Lung (tissue), 12 donors: ENCODE data around the gene CENPP. TPM values are rescaled to one million over a fixed set of nuclear protein-coding genes. Genes with fewer than 3 reads are reported as not detected.

ENCODE experiments used
- ATAC-seq: fragments of 200-7000 bp; cut with Tn5 transposase; one replicate; pipeline ENCODE4 v1.9.1; 2020; ENCODE audit warnings: moderate number of reproducible peaks; ENCODE audit not compliant: insufficient read depth, low FRiP score
- DNase-seq, 3 donors: peaks; one replicate each; pipeline ENCODE4 v3.0.0-alpha.2; 2013 to 2017
- H3K27ac ChIP-seq, 2 donors: one replicate each; pipeline ENCODE4 v1.5.1; 2013; ENCODE audit warnings: mild to moderate bottlenecking in 2 of 2, moderate library complexity in 2 of 2, control low read depth in 1 of 2, inconsistent platforms in 1 of 2, low read depth in 1 of 2, low read length in 1 of 2
- H3K27me3 ChIP-seq, 3 donors: one replicate each; pipeline ENCODE4 v1.5.1; 2013; ENCODE audit warnings: low read length in 2 of 3; ENCODE audit not compliant: control insufficient read depth in 3 of 3, insufficient read depth in 3 of 3
- H3K36me3 ChIP-seq, 4 donors: one replicate each; pipeline ENCODE4 v1.5.1; 2013; ENCODE audit warnings: low read length in 4 of 4, mild to moderate bottlenecking in 1 of 4, moderate library complexity in 1 of 4; ENCODE audit not compliant: control insufficient read depth in 4 of 4, insufficient read depth in 4 of 4
- H3K4me1 ChIP-seq, 5 donors: one replicate each; pipeline ENCODE4 v1.5.1; 2013; ENCODE audit warnings: low read length in 5 of 5, mild to moderate bottlenecking in 2 of 5, moderate library complexity in 1 of 5; ENCODE audit not compliant: control insufficient read depth in 5 of 5, insufficient read depth in 5 of 5
- H3K4me3 ChIP-seq: one replicate; pipeline ENCODE4 v1.5.1; 2013; ENCODE audit warnings: mild to moderate bottlenecking, control low read depth, moderate library complexity
- H3K9ac ChIP-seq, 2 donors: one replicate each; pipeline ENCODE4 v1.5.1; 2013; ENCODE audit warnings: low read length in 2 of 2, control low read depth in 1 of 2; ENCODE audit not compliant: insufficient read depth in 1 of 2
- H3K9me3 ChIP-seq, 4 donors: one replicate each; pipeline ENCODE4 v1.5.1; 2013; ENCODE audit warnings: low read length in 3 of 4, mild to moderate bottlenecking in 1 of 4, moderate library complexity in 1 of 4; ENCODE audit not compliant: control insufficient read depth in 4 of 4, insufficient read depth in 3 of 4
- WGBS, 2 donors: extraction: QIAGEN DNeasy Blood & Tissue Kit; methylation state at CpG; one replicate each; pipeline ENCODE4 v1.1.7; 2013; 5-methylcytosine and 5-hydroxymethylcytosine counted together
- polyA plus RNA-seq, 2 donors: library from polyadenylated mRNA; stranded (reverse); fragments of 200-250 nt; gene quantifications; one replicate each; pipeline ENCODE4 v1.2.1, GENCODE V29; 2013
- total RNA-seq, 2 donors: library from RNA; depleted of rRNA in 1 of 2; stranded (reverse); fragments of >200 nt in 1 of 2; gene quantifications; one replicate each; pipeline ENCODE4 v1.2.1, GENCODE V29; 2014 to 2021
- TF ChIP-seq, protein P1 (sequence below): IDR thresholded peaks from 2 replicates; pipeline ENCODE4 v1.5.1; 2012; ENCODE audit warnings: mild to moderate bottlenecking; ENCODE audit errors: control extremely low read depth, extremely low read depth
- donor health status: control.
- donor health status: control.
- donor health status: Bipolar disorder and iron deficiency.
- donor health status: healthy.
- donor health status: DM: yes; HTN: yes; CAD: no.

CENPP gene
- total and polyA plus RNA-seq, 4 donors, result 1.2 to 11.8 (median 2.9) TPM

DNA sequence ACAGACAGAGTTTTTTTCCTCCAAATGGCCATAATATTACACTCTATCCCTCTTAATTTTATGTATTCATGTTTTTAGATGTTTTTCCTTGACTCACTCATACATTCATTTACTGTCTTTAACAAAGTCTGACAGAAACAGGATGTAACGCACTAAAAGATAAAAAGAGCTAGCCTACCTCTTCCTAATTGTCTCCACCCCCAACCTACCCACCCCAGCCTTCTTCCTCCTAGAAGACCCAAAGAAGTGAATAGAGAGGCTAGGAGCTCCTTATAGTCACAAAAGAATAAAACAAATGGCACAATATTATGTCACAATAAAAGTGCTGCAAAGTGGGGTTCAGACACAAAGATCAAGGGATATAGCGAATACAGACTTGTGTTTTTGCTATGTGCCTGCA, 1.3 kb upstream of the CENPP start:
- no peak for ATAC-seq
- Histone ChIP-seq H3K27me3 (no peaks in the 10 kb centered on the region), H3K4me1 (peaks cover 0 to 17% (median 4%) of the 10 kb centered on the region in 5 donors), H3K27ac (peak overlapping the region in 1 of 2 donors; percentile 92), H3K4me3 (peak overlapping the region; percentile 71), H3K9me3 (no peaks in the 10 kb centered on the region), H3K36me3 (peaks cover 6 to 16% (median 9%) of the 10 kb centered on the region in 4 donors), H3K9ac (peak overlapping the region; percentile 59 to 95)
- DNase-seq, result no peak
- WGBS, 2 donors, result 13% methylated on average over 2 of the region's 2 CpGs
- TF ChIP-seq, protein P1, sequence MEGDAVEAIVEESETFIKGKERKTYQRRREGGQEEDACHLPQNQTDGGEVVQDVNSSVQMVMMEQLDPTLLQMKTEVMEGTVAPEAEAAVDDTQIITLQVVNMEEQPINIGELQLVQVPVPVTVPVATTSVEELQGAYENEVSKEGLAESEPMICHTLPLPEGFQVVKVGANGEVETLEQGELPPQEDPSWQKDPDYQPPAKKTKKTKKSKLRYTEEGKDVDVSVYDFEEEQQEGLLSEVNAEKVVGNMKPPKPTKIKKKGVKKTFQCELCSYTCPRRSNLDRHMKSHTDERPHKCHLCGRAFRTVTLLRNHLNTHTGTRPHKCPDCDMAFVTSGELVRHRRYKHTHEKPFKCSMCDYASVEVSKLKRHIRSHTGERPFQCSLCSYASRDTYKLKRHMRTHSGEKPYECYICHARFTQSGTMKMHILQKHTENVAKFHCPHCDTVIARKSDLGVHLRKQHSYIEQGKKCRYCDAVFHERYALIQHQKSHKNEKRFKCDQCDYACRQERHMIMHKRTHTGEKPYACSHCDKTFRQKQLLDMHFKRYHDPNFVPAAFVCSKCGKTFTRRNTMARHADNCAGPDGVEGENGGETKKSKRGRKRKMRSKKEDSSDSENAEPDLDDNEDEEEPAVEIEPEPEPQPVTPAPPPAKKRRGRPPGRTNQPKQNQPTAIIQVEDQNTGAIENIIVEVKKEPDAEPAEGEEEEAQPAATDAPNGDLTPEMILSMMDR, result no peak

DNA sequence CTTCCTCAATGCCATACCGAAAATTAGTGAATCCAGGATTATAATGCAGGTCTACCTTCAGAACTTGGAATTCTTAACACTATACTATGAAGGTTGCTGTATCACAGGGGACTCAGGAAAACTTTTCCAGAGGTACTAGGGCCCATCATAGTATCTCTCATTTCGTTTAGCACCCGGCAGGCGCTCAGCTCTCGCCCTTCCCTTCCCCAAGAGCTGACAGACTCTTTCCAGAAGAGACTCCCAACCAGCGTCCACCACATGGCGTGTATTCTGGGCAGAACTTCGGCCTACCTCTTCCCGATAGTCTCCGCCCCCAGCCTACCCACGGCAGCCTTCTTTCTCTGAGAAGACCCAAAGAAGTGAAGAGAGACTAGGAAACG, 874 bp upstream of the CENPP start:
- Histone ChIP-seq H3K36me3 (peaks cover 3 to 12% (median 9%) of the 10 kb centered on the region in 4 donors), H3K27me3 (no peaks in the 10 kb centered on the region), H3K27ac (peak overlapping the region; percentile 92 to 96), H3K9ac (peak overlapping the region; percentile 59 to 95), H3K4me1 (peaks cover 0 to 17% (median 4%) of the 10 kb centered on the region in 5 donors), H3K9me3 (no peaks in the 10 kb centered on the region), H3K4me3 (peak overlapping the region; percentile 71)
- WGBS, 2 donors, result 1% methylated on average over 12 of the region's 12 CpGs
- DNase-seq (no peak), ATAC-seq (peak; percentile 19)
- TF ChIP-seq, protein P1, result no peak

DNA sequence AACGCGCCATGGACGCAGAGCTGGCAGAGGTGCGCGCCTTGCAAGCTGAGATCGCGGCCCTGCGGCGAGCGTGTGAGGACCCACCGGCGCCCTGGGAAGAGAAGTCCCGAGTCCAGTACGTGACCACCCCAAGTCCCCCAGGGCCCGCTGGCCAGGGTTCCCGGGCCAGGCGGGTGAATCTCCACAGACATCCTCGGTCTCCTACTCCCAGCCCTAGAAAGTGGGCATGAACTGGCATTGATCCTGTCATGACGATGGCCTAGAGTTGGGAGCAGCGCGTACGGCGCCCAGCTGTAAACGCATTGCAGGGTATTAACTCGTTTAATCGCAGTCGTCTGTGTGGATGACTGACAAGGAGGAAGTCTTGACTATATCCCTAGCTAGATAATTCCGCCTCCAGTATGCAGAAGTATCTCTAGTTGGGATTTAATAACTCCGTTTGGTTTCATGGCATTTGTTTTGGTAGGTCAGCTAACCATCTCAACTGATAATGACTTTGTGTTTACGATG, 293 bp downstream of the CENPP start:
- H3K9me3 ChIP-seq, result no peaks in the 10 kb centered on the region
- no peak for ATAC-seq
- TF ChIP-seq, protein P1, result no peak
- H3K36me3 ChIP-seq, result peaks cover 0 to 10% (median 9%) of the 10 kb centered on the region in 4 donors
- H3K9ac ChIP-seq, result peak overlapping the region; percentile 60 to 66
- peak overlapping the region; percentile 71 for H3K4me3 ChIP-seq
- no peaks in the 10 kb centered on the region for H3K27me3 ChIP-seq
- WGBS, 2 donors, result 1 to 2% methylated on average over 30 of the region's 30 CpGs
- peak overlapping the region; percentile 92 to 96 for H3K27ac ChIP-seq
- H3K4me1 ChIP-seq, result peaks cover 0 to 17% (median 4%) of the 10 kb centered on the region in 5 donors
- peak in 1 of 3 donors; percentile 14 for DNase-seq

DNA sequence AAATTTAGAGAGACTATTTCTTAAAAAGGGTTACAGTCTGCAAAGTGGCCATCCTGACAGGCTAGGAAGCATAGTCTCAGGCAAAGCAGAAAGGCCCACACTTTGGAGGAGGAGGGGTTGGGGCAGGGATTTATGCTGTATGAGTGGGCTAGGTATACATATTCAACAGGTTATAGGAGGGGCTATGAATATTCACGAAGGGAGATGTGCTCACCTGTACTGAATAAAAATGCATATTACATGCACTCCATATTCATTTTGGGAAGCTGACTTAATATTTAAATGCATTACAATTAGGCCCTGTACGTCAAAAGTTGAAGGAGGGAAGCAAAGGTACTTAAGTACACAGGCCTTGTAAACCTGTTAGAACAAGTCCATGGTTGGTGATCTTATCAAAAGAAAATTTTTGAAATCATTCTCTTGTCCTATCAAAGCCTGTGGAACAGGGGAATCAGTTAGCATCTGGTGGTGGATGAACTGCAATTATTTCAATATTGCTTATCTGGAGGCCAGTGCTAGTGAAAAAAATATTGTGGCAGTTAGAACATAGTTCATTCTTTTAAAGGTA, 1.6 kb downstream of the CENPP start:
- ATAC-seq, result no peak
- DNase-seq, result no peak
- H3K36me3 ChIP-seq, result peaks cover 0 to 10% (median 7%) of the 10 kb centered on the region in 4 donors
- no peak overlapping the region for H3K4me3 ChIP-seq
- TF ChIP-seq, protein P1, result no peak
- H3K9me3 ChIP-seq, result no peaks in the 10 kb centered on the region
- H3K4me1 ChIP-seq, result peaks cover 0 to 17% (median 4%) of the 10 kb centered on the region in 5 donors
- WGBS, 2 donors, result 73 to 79% methylated on average over 2 of the region's 2 CpGs
- no peak overlapping the region for H3K9ac ChIP-seq
- no peak overlapping the region for H3K27ac ChIP-seq
- H3K27me3 ChIP-seq, result no peaks in the 10 kb centered on the region
